Stimulated activated CD4-positive, alpha-beta T cell treated with anti-CD3 and anti-CD28 coated beads, Interleukin-2, amount 100 ng/mL, for 24 hours (primary cell): ENCODE measurements around the gene FAM228A.
"Not testable (repeated sequence)": the region's sequence is repeated elsewhere in the genome, so short reads cannot be mapped to it uniquely, and the experiment has no call there.

ENCODE experiments used
- DNase-seq, 2 donors: peaks; one replicate each; pipeline ENCODE4 v3.0.0-alpha.2; 2020

The FAM228A gene

GRCh38 chr2:24174851-24175277 is at the start of gene FAM228A:
Gene FAM228A (plus strand): TSS chr2:24175053. CDS start chr2:24175481, 428 bp downstream.
- no peak for DNase-seq

GRCh38 chr2:24125956-24126355 is 48.9 kb upstream of the FAM228A start:
- DNase-seq, result no peak

- no peak for DNase-seq
Observed at GRCh38 chr2:24132543-24132942, 42.3 kb upstream of the FAM228A start.

GRCh38 chr2:24140305-24140704 is 34.5 kb upstream of the FAM228A start:
- not testable (repeated sequence) for DNase-seq

GRCh38 chr2:24147364-24147763 is 27.5 kb upstream of the FAM228A start:
- no peak for DNase-seq

GRCh38 chr2:24152413-24153197 is 22.2 kb upstream of the FAM228A start:
- DNase-seq, result no peak

GRCh38 chr2:24153478-24153877 is 21.4 kb upstream of the FAM228A start:
- no peak for DNase-seq

GRCh38 chr2:24158131-24158530 is 16.7 kb upstream of the FAM228A start:
- DNase-seq, result no peak

- no peak for DNase-seq
Observed at GRCh38 chr2:24159708-24160107, 15.1 kb upstream of the FAM228A start.

GRCh38 chr2:24160761-24161160 is 14.1 kb upstream of the FAM228A start:
- no peak for DNase-seq

GRCh38 chr2:24162494-24162893 is 12.4 kb upstream of the FAM228A start:
- DNase-seq, result no peak

GRCh38 chr2:24163186-24163585 is 11.7 kb upstream of the FAM228A start:
- no peak for DNase-seq

- DNase-seq, result no peak
Observed at GRCh38 chr2:24163601-24164000, 11.3 kb upstream of the FAM228A start.

GRCh38 chr2:24164416-24164973 is 10.4 kb upstream of the FAM228A start:
- peak; percentile 43 to 51 for DNase-seq

- DNase-seq, result no peak
Observed at GRCh38 chr2:24169023-24169422, 5.8 kb upstream of the FAM228A start.

- DNase-seq, result no peak
Observed at GRCh38 chr2:24175631-24176187, 856 bp downstream of the FAM228A start.

- DNase-seq, result no peak
Observed at GRCh38 chr2:24176326-24176725, 1.5 kb downstream of the FAM228A start.

GRCh38 chr2:24179683-24180082 is 4.8 kb downstream of the FAM228A start:
- no peak for DNase-seq

GRCh38 chr2:24181849-24182248 is 7.0 kb downstream of the FAM228A start:
- no peak for DNase-seq

- DNase-seq, result no peak
Observed at GRCh38 chr2:24182507-24182906, 7.7 kb downstream of the FAM228A start.

- DNase-seq, result no peak
Observed at GRCh38 chr2:24183366-24184069, 8.7 kb downstream of the FAM228A start.

- DNase-seq, result no peak
Observed at GRCh38 chr2:24189551-24189950, 14.7 kb downstream of the FAM228A start.

GRCh38 chr2:24190503-24190902 is 15.7 kb downstream of the FAM228A start:
- DNase-seq, result no peak

- no peak for DNase-seq
Observed at GRCh38 chr2:24191156-24191555, 16.3 kb downstream of the FAM228A start.
